Retina (tissue), 1 donor: ENCODE measurements around the gene SERINC2.
"Not testable (repeated sequence)": the region's sequence is repeated elsewhere in the genome, so short reads cannot be mapped to it uniquely, and the experiment has no call there.

ENCODE experiments used
- DNase-seq: peaks from one replicate; pipeline ENCODE4 v3.0.0-alpha.2; 2016

SERINC2 gene

DNA sequence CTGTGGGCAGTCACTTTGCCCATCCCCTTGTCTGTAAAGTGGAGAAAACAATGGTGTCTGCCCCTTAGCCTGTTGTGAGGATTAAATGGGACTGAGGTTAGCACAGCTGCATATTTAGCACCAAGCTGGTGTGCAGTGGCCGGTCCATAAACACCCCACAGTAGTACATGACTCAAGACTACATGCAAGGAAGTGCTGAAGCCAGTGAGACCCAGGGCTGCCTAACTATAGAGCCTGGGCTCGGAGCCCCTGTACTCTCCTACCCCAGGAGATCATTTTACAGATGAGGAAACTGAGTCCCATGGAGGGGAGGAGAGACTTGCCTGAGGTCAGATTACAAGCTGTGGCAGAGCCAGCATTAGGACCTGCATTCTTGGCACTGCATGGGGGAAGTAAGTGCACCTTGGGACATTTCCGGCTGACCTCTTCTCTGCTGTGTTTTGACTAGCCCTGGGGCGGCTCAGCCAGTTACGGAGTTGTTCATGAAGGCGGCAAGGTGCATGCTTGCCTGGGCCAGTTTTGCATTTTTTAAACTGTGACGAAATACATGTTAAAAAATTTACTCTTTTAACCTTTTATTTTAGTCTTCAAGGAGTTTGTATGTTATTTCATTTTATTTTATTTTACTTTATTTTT lies 3.2 kb downstream of the SERINC2 start:
- no peak for DNase-seq

DNA sequence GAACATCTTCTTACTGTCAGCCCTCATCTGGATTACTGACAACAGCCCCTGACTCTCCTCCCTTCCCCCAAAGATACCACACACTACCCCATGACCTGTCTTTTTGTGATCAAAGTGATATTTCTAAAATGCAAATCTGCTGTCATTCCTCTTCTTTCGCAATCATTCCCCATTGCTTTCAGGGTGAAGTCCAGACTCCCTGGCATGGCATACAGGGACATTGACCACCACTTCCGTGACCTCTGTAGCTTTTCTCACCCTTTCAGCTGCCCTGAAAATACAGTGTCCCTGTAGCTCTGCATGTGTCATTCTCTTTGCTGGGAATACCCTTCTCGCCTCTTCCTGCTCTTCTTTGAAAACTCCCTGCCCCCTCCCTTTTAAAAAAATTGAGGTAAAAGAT lies 4.1 kb downstream of the SERINC2 start:
- no peak for DNase-seq

DNA sequence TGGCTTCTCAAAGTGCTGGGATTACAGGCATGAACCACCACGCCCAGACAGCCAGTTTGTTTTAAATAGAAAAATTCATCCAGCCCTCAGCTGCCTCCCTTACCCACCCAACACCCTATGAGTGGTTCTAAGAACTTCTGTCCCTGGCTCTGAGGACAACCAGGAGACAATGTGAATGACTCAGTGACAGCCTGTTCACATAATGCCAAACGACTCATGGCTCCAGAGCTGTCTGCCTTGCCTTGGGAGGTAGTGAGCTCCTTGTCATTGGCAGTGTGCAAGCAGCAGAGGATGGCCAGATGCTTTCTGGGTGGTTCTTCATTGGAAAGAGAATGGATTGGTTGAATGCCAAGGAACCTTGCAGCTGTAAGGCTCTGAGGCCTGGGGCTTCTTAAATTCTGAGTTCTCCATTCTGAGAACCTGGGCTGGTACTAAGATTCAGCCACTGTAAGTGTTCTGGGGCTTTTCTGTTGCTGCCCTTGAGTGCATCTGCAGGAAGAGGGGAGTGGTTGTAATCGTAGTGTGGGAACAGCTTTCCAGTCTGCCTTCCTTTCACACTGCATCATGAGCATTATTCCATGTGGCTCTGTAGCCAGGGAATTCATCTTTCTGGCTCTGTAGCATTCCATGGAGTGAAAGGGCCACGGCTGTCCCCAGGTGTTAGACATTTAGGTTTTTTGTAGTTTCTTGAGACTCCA lies 5.8 kb downstream of the SERINC2 start:
- DNase-seq, result no peak

DNA sequence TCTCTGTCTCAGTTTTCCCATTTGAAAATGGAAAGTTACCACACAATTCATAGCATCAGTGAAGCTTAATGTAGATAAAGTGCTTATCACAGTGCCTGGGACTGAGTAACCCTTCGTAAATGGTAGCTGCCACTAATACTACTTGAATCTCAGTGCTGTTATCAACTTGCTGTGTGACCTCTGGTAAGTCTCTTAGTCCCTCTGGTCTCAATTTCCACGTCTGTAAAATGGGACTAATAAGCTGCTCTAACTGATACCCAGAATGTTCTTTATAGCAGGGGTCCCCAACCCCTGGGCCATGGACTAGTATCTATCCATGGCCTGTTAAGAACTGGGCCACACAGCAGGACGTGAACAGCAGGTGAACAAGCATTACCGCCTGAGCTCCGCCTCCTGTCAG lies 7.7 kb downstream of the SERINC2 start:
- DNase-seq, result no peak

DNA sequence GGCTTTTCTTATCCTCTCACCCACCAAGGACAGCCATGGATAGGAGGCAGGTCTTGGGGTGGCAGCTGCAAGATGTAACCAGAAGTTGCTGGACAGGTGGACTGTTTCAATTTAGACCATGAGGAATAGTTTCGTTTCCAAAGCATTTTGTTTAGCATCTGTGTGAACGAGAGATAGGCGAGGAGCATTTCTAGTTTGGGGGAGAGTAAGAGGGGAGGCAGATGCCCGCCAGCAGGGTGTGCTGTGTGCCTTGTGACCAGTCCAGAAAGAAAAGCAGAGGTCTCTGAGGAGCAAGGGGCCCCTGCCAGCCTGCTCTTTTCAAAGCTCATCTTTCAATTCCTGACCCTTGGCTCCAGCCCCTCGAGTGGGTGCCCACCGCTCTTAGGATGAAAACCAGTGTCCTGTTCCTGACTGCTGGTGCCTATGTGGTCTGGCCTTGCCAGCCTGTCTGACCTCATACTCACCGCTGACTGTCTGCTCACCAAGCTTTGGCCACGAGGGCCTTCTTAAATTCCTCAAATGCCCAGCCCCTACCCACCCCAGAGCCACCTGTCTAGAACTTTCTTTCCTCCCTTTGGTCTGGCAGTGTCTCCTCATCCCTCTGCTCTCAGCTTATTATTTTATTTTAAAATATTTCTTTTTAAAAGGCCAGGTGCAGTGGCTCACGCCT lies 8.5 kb downstream of the SERINC2 start:
- peak; percentile 51 for DNase-seq

DNA sequence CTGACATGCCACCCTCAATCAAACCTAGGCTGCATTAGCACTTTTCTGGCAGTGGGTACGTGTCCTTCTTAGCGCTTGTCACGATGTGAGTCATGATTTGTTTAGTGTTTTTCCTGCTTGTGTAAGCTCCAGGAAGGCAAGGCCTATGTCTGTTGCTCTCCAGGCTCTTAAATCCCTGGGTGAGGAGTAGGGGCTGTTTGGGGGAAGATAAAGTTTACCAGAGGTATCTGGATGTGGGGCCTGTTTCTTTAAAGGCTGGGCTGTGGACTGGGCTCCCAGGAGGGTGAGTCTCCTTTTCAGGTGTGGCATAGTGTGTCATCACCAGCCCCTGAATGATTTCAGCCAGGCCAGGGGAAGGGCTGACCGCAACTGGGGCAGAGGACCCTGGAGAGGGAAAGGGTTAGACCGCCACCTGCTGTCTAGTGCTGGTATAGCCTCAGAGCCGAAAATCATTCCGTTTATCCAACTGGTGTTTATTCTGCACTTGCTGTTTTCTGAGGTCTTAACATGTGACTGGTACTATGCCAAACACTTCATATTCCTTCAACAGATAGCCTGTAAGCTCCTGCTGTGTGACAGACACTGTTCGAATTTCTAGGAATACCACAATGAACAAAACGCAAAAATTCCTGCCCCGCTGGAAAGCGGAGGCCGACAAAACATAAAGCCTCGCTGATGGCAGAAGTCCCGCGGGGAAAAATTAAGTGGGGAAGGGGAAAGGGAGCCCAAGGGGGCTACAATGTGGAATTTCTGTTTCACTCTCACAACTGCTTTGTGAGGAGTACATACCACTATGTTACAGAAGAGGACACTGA lies 9.7 kb downstream of the SERINC2 start:
- DNase-seq, result peak; percentile 88

DNA sequence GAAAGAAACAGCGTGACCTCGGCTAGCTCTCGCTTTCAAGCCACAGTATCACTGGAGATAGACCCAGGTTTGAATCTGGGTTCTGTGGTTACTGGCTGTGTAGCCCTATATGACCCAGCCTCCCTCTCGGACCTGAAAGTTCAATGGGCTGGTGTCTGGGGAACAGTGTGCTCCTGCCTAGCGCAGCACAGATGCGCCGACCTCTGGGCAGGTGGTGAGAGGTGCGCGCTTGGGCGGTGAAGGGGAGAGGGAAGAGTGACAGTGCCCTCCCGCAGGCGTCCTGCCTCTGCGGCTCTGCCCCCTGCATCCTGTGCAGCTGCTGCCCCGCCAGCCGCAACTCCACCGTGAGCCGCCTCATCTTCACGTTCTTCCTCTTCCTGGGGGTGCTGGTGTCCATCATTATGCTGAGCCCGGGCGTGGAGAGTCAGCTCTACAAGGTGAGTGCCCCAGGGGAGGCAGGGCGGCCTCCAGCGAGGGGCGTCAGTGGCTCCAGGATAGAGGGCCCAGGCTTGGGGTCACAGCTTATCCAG lies 10.5 kb downstream of the SERINC2 start:
- DNase-seq, result no peak

DNA sequence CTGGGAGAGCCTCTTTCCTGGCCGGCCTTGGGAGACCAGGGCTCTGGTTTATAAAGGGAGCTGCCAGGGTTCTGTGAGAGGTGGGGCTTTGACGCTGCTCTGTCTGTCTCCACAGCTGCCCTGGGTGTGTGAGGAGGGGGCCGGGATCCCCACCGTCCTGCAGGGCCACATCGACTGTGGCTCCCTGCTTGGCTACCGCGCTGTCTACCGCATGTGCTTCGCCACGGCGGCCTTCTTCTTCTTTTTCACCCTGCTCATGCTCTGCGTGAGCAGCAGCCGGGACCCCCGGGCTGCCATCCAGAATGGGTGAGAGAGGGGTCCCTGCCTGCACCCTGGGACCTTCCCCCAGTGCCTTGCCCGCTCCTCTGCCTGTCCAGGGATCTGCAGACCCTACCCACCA lies 11.6 kb downstream of the SERINC2 start:
- no peak for DNase-seq

DNA sequence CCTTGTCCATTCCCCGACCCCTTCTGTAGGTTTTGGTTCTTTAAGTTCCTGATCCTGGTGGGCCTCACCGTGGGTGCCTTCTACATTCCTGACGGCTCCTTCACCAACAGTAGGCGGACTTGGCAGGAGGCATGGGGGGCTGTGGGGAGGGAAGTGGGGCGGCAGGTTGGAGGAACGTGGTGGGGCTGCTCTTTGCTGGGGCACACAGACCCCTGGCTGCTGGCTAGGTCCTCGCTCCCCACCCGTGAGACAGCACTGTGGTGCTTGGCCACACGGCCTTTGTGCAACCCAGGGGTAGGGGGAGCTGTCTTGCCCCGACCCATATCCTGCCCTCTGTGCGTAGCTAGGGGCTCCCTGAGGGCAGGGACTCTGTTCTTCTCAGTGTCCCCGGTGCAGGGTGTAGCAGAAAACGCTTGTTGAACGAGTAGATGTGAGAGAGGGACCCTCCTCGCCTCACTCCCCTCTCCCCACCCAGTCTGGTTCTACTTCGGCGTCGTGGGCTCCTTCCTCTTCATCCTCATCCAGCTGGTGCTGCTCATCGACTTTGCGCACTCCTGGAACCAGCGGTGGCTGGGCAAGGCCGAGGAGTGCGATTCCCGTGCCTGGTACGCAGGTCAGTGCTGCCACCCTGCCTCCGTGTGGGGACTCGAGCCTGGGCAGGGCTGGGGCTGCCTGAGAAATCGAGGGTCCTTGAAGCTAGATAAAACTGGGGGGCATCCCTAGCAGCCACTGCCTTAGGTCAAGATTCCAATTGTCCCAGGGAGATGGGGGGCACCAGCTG lies 12.5 kb downstream of the SERINC2 start:
- no peak for DNase-seq

DNA sequence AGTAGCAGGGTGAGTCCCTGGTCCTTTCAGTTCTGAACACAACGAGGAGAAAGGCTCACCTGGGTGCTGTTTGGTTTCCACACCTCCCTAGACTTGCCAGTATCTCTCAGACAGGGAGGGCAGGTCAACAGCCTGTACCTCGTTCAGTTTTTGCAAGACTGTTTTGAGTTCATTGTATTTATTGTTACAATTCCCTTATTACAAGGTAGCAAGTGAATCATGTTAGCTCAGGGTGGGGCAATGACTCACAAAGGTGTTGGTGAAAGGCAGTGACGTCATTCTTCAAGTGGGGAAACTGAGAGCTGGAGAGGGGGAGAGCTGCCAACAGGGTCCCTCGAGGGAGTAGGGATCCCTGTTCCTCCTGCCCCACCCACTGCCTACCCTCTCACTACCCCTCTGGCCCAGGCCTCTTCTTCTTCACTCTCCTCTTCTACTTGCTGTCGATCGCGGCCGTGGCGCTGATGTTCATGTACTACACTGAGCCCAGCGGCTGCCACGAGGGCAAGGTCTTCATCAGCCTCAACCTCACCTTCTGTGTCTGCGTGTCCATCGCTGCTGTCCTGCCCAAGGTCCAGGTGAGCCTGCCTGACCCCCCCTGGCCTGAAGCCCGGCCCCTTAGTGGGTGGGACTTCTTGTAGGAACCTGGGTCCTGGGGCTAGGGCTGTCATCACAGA lies 13.4 kb downstream of the SERINC2 start:
- DNase-seq, result no peak

DNA sequence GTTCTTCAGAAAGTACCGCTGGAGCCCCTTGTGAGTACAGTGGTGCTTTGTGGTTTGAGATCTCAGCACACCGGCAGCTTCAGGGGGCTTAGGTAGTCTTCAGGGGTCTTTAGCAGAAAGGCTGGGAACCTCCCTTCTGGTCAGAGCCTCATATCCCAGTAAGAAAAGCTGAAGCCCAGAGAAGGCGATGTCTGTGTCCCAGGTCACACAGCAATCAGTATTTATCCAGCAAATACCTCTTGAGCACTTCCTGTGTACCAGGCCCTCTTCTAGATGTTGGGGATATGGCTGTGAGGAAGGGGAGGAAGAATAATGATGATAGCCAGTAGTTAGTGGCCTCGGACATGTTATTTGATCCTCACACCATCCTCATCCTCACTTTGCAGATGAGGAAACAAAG lies 14.3 kb downstream of the SERINC2 start:
- DNase-seq, result no peak

DNA sequence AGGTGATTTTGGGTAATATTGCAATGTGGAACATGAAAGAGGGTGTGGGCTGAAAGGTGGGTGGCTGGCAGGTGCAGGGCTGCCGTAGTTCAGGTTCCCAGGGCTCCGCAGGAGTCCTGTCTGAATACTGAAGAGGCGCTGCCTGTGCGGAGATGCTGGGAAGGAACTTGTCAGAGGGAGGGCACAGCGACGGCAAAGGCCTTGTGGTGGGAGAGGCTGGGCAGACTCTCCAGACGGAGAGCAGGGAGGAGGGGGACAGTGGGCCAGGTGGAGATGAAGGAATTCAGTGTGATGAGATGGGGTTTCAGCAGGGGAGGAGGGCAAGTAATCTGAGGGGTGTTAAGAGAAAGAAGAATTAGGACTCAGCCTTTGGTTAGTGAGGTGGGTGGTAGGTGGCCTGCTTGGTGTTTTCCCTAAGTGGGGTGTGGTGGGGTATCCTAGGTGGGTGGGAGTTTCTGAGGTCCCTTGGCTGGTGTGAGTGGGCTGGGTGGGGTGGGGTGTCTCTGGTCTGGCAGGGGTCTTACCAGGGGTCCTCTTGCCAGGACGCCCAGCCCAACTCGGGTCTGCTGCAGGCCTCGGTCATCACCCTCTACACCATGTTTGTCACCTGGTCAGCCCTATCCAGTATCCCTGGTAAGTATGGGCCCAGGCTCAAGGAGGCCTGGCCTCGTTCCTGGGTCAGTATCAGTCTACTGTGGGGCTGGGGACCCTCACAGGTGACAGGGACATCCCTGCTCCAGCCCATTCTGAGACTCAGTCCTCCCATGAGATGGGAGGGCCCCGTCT lies 15.6 kb downstream of the SERINC2 start:
- DNase-seq, result no peak

DNA sequence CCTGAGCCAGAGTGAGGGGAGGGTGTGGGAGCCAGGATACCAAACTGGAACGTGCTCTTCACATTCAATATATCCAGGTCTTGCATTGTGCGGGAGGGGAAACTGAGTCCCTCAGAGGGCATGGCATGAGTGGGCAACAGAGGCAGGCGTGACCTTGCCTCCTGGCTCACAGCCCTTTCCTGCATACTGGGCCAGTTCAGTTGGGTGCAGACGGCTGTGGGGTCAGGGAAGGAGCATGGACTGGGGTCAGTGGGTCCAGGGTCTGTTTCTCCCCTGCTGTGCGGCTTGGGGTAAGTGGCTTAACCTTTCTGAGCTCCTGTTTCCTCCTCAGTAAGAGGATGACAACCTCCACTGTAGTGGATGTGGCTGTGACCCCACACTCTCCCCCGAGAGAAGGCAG lies 16.6 kb downstream of the SERINC2 start:
- no peak for DNase-seq

DNA sequence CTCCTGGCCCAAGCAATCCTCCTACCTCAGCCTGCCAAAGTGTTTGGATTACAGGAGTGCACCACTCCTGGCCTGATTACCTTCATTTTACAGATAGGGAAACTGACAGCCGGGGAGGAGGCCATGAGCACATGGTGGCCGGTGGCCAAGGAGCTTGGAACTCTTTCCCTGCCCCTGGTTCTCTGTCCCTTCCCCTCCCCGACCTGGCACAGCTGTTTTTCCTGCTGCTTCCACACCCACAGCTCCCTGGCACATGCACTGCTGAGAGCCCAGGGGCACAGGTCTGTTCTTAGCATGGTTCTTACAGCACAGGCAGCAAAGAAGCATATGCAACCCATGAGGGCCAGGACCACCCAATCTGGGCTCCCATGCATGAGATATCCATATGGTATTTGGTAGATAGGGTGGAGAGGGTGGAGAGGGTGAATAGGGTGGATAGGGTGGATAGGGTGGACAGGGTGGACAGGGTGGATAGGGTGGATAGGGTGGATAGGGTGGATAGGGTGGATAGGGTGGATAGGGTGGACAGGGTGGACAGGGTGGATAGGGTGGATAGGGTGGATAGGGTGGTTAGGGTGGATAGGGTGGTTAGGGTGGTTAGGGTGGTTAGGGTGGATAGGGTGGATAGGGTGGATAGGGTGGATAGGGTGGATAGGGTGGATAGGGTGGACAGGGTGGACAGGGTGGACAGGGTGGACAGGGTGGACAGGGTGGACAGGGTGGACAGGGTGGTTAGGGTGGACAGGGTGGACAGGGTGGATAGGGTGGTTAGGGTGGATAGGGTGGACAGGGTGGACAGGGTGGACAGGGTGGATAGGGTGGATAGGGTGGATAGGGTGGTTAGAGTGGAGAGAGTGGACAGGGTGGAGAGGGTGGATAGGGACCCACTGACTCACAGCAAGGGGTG lies 18.6 kb downstream of the SERINC2 start:
- DNase-seq, result not testable (repeated sequence)

DNA sequence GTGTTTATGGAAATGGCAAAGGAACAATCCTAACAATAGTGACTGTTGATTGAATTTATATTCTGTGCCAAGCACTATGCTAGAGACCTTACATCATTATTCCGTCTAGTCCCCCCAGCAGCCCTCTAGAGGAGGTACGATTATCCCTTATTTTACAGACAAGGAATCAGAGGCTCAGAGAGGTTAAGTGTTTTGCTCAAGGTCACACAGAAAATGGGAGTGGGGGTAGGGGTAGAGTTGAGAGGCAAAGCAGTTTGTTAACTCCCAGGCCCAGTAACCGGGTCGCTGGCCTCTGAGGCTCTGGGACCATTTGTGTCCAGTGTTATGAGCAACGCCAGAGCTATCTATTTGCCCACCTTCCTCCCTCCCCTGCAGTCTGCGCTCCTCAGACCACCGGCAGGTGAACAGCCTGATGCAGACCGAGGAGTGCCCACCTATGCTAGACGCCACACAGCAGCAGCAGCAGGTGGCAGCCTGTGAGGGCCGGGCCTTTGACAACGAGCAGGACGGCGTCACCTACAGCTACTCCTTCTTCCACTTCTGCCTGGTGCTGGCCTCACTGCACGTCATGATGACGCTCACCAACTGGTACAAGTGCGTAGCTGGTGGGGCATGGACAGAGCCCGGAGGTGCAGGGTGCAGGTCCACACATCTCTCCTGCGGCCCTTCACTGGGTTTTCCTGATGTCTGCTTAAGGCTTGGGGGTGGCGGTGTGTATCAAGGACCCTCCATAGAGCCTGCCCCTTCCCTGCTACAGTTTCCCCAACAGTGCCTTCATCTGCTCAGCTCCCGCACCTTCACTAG lies 19.8 kb downstream of the SERINC2 start:
- no peak for DNase-seq

DNA sequence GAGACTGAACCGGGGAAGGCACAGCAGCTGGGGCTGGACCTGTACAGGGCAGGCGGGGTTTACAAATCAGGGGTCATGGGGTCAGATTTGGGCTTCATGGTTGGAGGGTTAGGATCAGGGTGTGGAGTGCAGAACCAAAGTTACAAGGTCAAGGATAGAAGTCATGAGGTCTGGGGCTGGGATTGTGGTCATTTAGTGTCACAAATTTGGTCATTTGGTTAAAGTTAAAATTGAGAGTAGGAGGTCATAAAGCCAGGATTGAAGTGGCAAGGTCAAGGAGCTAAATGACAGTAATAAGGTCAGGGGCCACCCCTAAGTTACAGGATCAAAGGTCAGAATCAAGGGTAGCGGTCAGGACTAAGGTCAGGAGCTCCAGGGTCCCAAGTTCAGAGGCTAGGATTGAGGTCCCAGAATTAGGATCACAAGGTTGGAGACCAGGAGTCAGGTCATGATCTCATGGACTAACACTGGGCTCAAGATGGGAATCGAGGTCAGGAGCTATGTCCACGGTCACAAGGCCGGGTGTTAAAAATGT lies 20.4 kb downstream of the SERINC2 start:
- DNase-seq, result no peak

DNA sequence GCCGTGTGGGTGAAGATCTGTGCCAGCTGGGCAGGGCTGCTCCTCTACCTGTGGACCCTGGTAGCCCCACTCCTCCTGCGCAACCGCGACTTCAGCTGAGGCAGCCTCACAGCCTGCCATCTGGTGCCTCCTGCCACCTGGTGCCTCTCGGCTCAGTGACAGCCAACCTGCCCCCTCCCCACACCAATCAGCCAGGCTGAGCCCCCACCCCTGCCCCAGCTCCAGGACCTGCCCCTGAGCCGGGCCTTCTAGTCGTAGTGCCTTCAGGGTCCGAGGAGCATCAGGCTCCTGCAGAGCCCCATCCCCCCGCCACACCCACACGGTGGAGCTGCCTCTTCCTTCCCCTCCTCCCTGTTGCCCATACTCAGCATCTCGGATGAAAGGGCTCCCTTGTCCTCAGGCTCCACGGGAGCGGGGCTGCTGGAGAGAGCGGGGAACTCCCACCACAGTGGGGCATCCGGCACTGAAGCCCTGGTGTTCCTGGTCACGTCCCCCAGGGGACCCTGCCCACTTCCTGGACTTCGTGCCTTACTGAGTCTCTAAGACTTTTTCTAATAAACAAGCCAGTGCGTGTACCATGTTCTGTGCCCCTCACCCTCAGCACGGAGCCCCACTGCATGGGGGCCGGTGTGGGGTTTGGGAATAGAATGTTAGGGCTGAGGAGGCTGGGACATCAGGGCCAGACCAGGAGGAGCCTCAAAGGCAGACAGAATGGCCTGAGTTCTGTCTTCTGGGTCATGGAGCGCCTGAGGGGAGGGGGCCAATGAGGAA lies 21.3 kb downstream of the SERINC2 start:
- DNase-seq, result peak; percentile 35

DNA sequence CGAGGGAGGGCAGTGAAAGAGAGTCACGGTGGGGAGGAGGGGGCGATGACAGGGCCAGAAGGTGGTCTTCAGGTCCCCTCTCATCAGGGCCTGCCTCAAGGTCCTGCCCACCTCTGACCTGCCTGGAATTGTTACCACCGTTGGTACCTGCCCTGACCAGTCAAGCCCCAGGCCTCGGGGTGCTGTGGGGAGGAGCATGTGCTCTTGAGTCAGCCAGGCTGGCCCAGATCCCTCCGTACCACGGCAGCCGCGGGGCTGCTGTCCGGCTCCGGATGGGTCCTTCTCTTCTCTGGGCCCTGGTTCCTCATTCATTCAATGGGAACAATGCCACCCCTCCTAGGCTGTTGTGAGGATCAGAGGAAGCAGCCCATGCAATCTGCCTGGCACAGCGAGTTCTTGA lies 22.0 kb downstream of the SERINC2 start:
- no peak for DNase-seq
